Activated T-helper 1 cell treated with Interleukin-2 at 50 U/mL for 16 hours (primary cell): ENCODE results near the gene LCE1C.

Source experiments
- DNase-seq: peaks from one replicate; pipeline ENCODE4 v3.0.0-alpha.2; 2020; ENCODE audit warnings: low read depth

Gene LCE1C

GRCh38 chr1:152759453-152760173 is 46.8 kb downstream of the LCE1C start:
- no peak for DNase-seq

GRCh38 chr1:152758636-152759035 is 47.8 kb downstream of the LCE1C start:
- no peak for DNase-seq

- DNase-seq = no peak
Measured at GRCh38 chr1:152757747-152758146, 48.7 kb downstream of the LCE1C start, which contains the start of gene KPRP. Gene KPRP, plus strand, starts transcription at chr1:152758025. Its CDS starts 1,564 bp downstream, at chr1:152759589.

GRCh38 chr1:152756872-152757271 is 49.6 kb downstream of the LCE1C start:
- DNase-seq = no peak
